ENCODE data around the gene AP3M1. TPM values are rescaled to one million over a fixed set of nuclear protein-coding genes. Genes with fewer than 3 reads are reported as not detected.
A peak's percentile ranks its signal among the peaks of the same experiment; 100 is the strongest.

Gene AP3M1
- polyA plus RNA-seq, 3 donors: 17.5 to 32.0 (median 23.2) TPM

DNA sequence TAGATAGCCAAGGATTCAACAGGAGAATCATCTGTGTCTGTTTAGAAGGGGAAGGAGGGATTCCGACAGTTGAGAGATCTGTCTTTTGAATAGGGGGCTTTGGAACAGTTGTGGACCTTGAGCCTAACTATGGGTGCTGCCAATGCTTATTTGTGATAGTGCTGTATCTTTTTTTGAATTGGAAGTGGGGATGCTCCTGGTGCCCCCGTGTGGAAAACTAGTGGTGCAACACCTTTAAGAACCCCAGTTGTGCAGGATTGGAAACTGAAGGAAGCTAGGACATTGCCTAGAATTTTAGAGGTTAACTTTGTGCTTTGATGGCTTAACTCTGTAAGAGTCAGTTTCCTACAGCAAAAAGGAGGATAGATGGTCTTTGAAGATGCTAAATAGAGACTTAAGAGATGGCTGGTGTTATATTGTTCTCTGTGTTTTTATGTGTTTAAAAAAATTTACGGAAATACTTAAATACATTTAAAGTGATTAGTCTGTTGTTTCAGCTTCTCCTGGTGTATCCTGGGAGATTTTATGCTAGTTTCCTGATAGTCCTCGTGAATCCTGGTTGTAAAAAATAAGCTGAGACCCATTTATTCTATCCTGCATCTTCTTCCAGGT, 69.3 kb downstream of the AP3M1 start:
- Mint-ChIP-seq H3K9me3 (no peaks in the 10 kb centered on the region), H3K36me3 (peaks cover 52 to 72% of the 10 kb centered on the region in 2 donors), H3K27me3 (ENCODE audit: low read depth in 3 of 3) (no peaks in the 10 kb centered on the region), H3K4me3 (no peak overlapping the region), H3K4me1 (peaks cover 17% of the 10 kb centered on the region), H3K27ac (peak overlapping the region in 2 of 7 donors; percentile 28 to 80)
- Histone ChIP-seq H3K4me3 (replicated peaks in 1 of 3; ENCODE audit: low read depth in 2 of 3, low read length in 3 of 3) (no peak overlapping the region), H3K79me2 (ENCODE audit: insufficient read depth, low read length) (peaks cover 13% of the 10 kb centered on the region), H3K27ac (ENCODE audit: low read depth in 1 of 2, low read length in 2 of 2) (no peak overlapping the region), H3K27me3 (ENCODE audit: control insufficient read depth in 2 of 2, insufficient read depth in 2 of 2, low read length in 2 of 2) (no peaks in the 10 kb centered on the region), H3K4me1 (ENCODE audit: control insufficient read depth in 1 of 2, insufficient read depth in 2 of 2, low read length in 2 of 2) (no peaks in the 10 kb centered on the region), H3K36me3 (replicated peaks in 1 of 2; ENCODE audit: control insufficient read depth in 1 of 2, insufficient read depth in 2 of 2, low read length in 2 of 2) (peaks cover 40 to 79% of the 10 kb centered on the region in 2 donors), H3K4me2 (replicated peaks; ENCODE audit: extremely low read depth, low read length, poor library complexity, severe bottlenecking) (no peak overlapping the region), H2AFZ (ENCODE audit: insufficient read depth, low read depth, low read length, poor library complexity, severe bottlenecking) (no peak overlapping the region), H3K9me3 (replicated peaks in 1 of 2; ENCODE audit: control insufficient read depth in 1 of 2, insufficient read depth in 1 of 2, low read length in 2 of 2) (no peaks in the 10 kb centered on the region), H4K20me1 (ENCODE audit: insufficient read depth, low read length) (peaks cover 50% of the 10 kb centered on the region), H3K9ac (ENCODE audit: insufficient read depth, low read length, poor library complexity, severe bottlenecking) (no peak overlapping the region)
- TF ChIP-seq, protein P1, sequence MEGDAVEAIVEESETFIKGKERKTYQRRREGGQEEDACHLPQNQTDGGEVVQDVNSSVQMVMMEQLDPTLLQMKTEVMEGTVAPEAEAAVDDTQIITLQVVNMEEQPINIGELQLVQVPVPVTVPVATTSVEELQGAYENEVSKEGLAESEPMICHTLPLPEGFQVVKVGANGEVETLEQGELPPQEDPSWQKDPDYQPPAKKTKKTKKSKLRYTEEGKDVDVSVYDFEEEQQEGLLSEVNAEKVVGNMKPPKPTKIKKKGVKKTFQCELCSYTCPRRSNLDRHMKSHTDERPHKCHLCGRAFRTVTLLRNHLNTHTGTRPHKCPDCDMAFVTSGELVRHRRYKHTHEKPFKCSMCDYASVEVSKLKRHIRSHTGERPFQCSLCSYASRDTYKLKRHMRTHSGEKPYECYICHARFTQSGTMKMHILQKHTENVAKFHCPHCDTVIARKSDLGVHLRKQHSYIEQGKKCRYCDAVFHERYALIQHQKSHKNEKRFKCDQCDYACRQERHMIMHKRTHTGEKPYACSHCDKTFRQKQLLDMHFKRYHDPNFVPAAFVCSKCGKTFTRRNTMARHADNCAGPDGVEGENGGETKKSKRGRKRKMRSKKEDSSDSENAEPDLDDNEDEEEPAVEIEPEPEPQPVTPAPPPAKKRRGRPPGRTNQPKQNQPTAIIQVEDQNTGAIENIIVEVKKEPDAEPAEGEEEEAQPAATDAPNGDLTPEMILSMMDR (IDR thresholded peaks at IDR 0.05): peak; percentile 67
- WGBS (ENCODE audit: insufficient coverage): 44% methylated on average over 2 of the region's 4 CpGs
- DNase-seq: peak; percentile 19 to 42 (median 32)
- intact Hi-C loops (cut with micrococcal nuclease): loop anchor here in 1 of 2 donors (10.0 kb wide), 1 partner anchor 236 kb away; no protein-coding TSS in a partner anchor

DNA sequence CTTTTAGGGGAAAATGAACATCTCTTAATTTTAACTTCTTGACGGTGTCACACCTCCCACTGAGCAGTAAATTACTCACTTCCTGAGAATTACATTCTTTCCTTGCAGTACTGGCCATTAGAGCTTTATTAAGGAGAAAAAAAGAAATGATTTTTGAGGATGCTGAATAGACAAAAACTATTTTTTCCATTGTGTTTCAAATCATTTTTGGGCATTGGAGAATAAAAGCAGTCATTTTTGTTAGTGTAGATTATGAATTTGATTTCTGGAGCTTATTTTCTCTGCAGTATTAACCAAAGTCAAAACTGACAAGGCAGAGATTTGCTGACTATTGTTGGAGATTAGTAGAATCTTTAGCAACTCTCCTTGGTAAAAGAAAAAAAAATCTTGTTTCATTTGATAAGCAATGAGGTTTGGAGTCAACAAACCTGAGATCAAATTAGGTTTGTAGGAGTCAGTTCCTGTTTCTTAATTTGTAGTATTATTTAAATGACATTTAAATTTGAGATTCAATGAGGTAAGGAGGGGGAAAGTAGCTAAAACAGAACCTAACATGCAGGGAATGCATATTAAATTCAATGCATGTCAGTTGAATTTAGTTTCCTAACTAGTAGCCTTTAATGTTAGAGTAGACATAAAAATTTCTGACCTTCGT, 70.6 kb downstream of the AP3M1 start:
- no peak for DNase-seq
- Mint-ChIP-seq H3K4me1 (peaks cover 17% of the 10 kb centered on the region), H3K27me3 (ENCODE audit: low read depth in 3 of 3) (no peaks in the 10 kb centered on the region), H3K27ac (no peak overlapping the region), H3K9me3 (no peaks in the 10 kb centered on the region), H3K36me3 (peaks cover 47 to 71% of the 10 kb centered on the region in 2 donors), H3K4me3 (no peak overlapping the region)
- Histone ChIP-seq H3K4me3 (replicated peaks in 1 of 3; ENCODE audit: low read depth in 2 of 3, low read length in 3 of 3) (no peak overlapping the region), H2AFZ (ENCODE audit: insufficient read depth, low read depth, low read length, poor library complexity, severe bottlenecking) (no peak overlapping the region), H3K9ac (ENCODE audit: insufficient read depth, low read length, poor library complexity, severe bottlenecking) (no peak overlapping the region), H3K27ac (ENCODE audit: low read depth in 1 of 2, low read length in 2 of 2) (peak overlapping the region in 1 of 2 donors; percentile 3), H3K9me3 (replicated peaks in 1 of 2; ENCODE audit: control insufficient read depth in 1 of 2, insufficient read depth in 1 of 2, low read length in 2 of 2) (no peaks in the 10 kb centered on the region), H3K27me3 (ENCODE audit: control insufficient read depth in 2 of 2, insufficient read depth in 2 of 2, low read length in 2 of 2) (no peaks in the 10 kb centered on the region), H3K4me1 (ENCODE audit: control insufficient read depth in 1 of 2, insufficient read depth in 2 of 2, low read length in 2 of 2) (no peaks in the 10 kb centered on the region), H3K4me2 (replicated peaks; ENCODE audit: extremely low read depth, low read length, poor library complexity, severe bottlenecking) (no peak overlapping the region), H3K79me2 (ENCODE audit: insufficient read depth, low read length) (peaks cover 18% of the 10 kb centered on the region), H3K36me3 (replicated peaks in 1 of 2; ENCODE audit: control insufficient read depth in 1 of 2, insufficient read depth in 2 of 2, low read length in 2 of 2) (peaks cover 42 to 79% of the 10 kb centered on the region in 2 donors), H4K20me1 (ENCODE audit: insufficient read depth, low read length) (peaks cover 63% of the 10 kb centered on the region)
- WGBS (ENCODE audit: insufficient coverage): no CpG with 5 or more reads among the region's 2 CpGs
- TF ChIP-seq, protein P1 (IDR thresholded peaks at IDR 0.05): no peak
- intact Hi-C loops (cut with micrococcal nuclease): loop anchor here in 1 of 2 donors (10.0 kb wide), 2 partner anchors 115 to 235 kb away; no protein-coding TSS in a partner anchor
